ENCODE measurements around the gene LINGO3. TPM values are rescaled to one million over a fixed set of nuclear protein-coding genes. Genes with fewer than 3 reads are reported as not detected.

Gene LINGO3
- total RNA-seq, 2 experiments from 2014 or later: not detected

- Mint-ChIP-seq H3K4me3 (peak overlapping the region; percentile 89), H3K9me3 (no peaks in the 10 kb centered on the region), H3K36me3 (ENCODE audit: low read depth) (peaks cover 31% of the 10 kb centered on the region), H3K4me1 (ENCODE audit: low read depth) (peaks cover 38% of the 10 kb centered on the region), H3K27ac (peak overlapping the region; percentile 92), H3K27me3 (ENCODE audit: low read depth) (no peaks in the 10 kb centered on the region)
- CTCF ChIA-PET: no interaction called here
- DNase-seq: no peak
- intact Hi-C loops (cut with micrococcal nuclease): loop anchor here (1.0 kb wide), 6 partner anchors 11 to 218 kb away; partner anchors contain the start of genes AP3D1, IZUMO4, LSM7 and MKNK2
These were observed 39.1 kb downstream of the LINGO3 start for GRCh38 chr19:2268861-2269243.

- Mint-ChIP-seq H3K4me3 (peak overlapping the region; percentile 89), H3K27me3 (ENCODE audit: low read depth) (no peaks in the 10 kb centered on the region), H3K27ac (peak overlapping the region; percentile 92), H3K9me3 (no peaks in the 10 kb centered on the region), H3K36me3 (ENCODE audit: low read depth) (peaks cover 27% of the 10 kb centered on the region), H3K4me1 (ENCODE audit: low read depth) (peaks cover 34% of the 10 kb centered on the region)
- CTCF ChIA-PET: no interaction called here
- intact Hi-C loops (cut with micrococcal nuclease): no loop called here
- no peak for DNase-seq
These were observed 39.5 kb downstream of the LINGO3 start for GRCh38 chr19:2268480-2268830.

GRCh38 chr19:2266183-2266993 is 41.6 kb downstream of the LINGO3 start:
- Mint-ChIP-seq H3K36me3 (ENCODE audit: low read depth) (peaks cover 15% of the 10 kb centered on the region), H3K9me3 (no peaks in the 10 kb centered on the region), H3K4me1 (ENCODE audit: low read depth) (peaks cover 20% of the 10 kb centered on the region), H3K27me3 (ENCODE audit: low read depth) (no peaks in the 10 kb centered on the region), H3K27ac (peak overlapping the region; percentile 16), H3K4me3 (peak overlapping the region; percentile 8)
- DNase-seq: peak; percentile 72
- intact Hi-C loops (cut with micrococcal nuclease): no loop called here
- CTCF ChIA-PET: no interaction called here

GRCh38 chr19:2261438-2262172 is 46.3 kb downstream of the LINGO3 start:
- H3K36me3 Mint-ChIP-seq (ENCODE audit: low read depth): no peaks in the 10 kb centered on the region
- H3K4me3 Mint-ChIP-seq: no peak overlapping the region
- H3K27me3 Mint-ChIP-seq (ENCODE audit: low read depth): no peaks in the 10 kb centered on the region
- no peak overlapping the region for H3K27ac Mint-ChIP-seq
- peaks cover 29% of the 10 kb centered on the region for H3K4me1 Mint-ChIP-seq (ENCODE audit: low read depth)
- no peaks in the 10 kb centered on the region for H3K9me3 Mint-ChIP-seq
- intact Hi-C loops (cut with micrococcal nuclease): loop anchor here (1.0 kb wide), 1 partner anchor 105 kb away; no protein-coding TSS in a partner anchor
- CTCF ChIA-PET: interaction anchor here (0.6 to 1.6 kb wide), 8 partner anchors 8 to 601 kb away, joined by 3 to 7 read pairs (median 3); no protein-coding TSS in a partner anchor
- peak; percentile 78 for DNase-seq

GRCh38 chr19:2260341-2260805 is 47.6 kb downstream of the LINGO3 start:
- CTCF ChIA-PET: interaction anchor here (0.6 to 3.4 kb wide), 4 partner anchors 14 to 29 kb away, joined by 3 to 16 read pairs (median 9); no protein-coding TSS in a partner anchor
- H3K4me3 Mint-ChIP-seq: no peak overlapping the region
- intact Hi-C loops (cut with micrococcal nuclease): no loop called here

GRCh38 chr19:2259336-2259735 is 48.6 kb downstream of the LINGO3 start:
- no peaks in the 10 kb centered on the region for H3K36me3 Mint-ChIP-seq (ENCODE audit: low read depth)
- H3K27ac Mint-ChIP-seq: peak overlapping the region; percentile 8
- no peak for DNase-seq
- H3K27me3 Mint-ChIP-seq (ENCODE audit: low read depth): no peaks in the 10 kb centered on the region
- H3K4me1 Mint-ChIP-seq (ENCODE audit: low read depth): peaks cover 26% of the 10 kb centered on the region
- intact Hi-C loops (cut with micrococcal nuclease): no loop called here
- CTCF ChIA-PET: interaction anchor here (0.6 to 3.4 kb wide), 7 partner anchors 15 to 178 kb away, joined by 3 to 16 read pairs (median 3); no protein-coding TSS in a partner anchor
- H3K4me3 Mint-ChIP-seq: no peak overlapping the region
- H3K9me3 Mint-ChIP-seq: no peaks in the 10 kb centered on the region

More at GRCh38 chr19:2260341-2260805, 47.6 kb downstream of the LINGO3 start:
- no peaks in the 10 kb centered on the region for H3K36me3 Mint-ChIP-seq (ENCODE audit: low read depth)
- DNase-seq: no peak
- H3K27me3 Mint-ChIP-seq (ENCODE audit: low read depth): no peaks in the 10 kb centered on the region
- H3K27ac Mint-ChIP-seq: no peak overlapping the region
- H3K9me3 Mint-ChIP-seq: no peaks in the 10 kb centered on the region
- H3K4me1 Mint-ChIP-seq (ENCODE audit: low read depth): peaks cover 26% of the 10 kb centered on the region

Other genes starting within 250 kb of the LINGO3 start
- 10 to 100 TPM; 43.7 to 44.1 TPM for gene MOB3A, start 211.8 kb downstream of the LINGO3 start, total RNA-seq
- gene IZUMO4, start 211.2 kb downstream of the LINGO3 start, total RNA-seq: 10 to 100 TPM; 13.1 to 14.2 TPM
- 10 to 100 TPM; 60.5 to 64.2 TPM for gene AP3D1, start 156.6 kb downstream of the LINGO3 start, total RNA-seq
- 10 to 100 TPM; 48.7 to 55.0 TPM for gene DOT1L, start 144.2 kb downstream of the LINGO3 start, total RNA-seq
- gene PLEKHJ1, start 71.8 kb downstream of the LINGO3 start, total RNA-seq: 10 to 100 TPM; 56.9 to 60.6 TPM
- gene SF3A2, start 71.3 kb downstream of the LINGO3 start, total RNA-seq: 100 to 1,000 TPM; 154 to 158 TPM
- 1 to 10 TPM; 2.6 to 4.0 TPM for gene AMH, start 58.8 kb downstream of the LINGO3 start, total RNA-seq
- gene JSRP1, start 51.7 kb downstream of the LINGO3 start, total RNA-seq: under 1 TPM; 0.55 to 0.81 TPM
- gene PEAK3, start 26.0 kb downstream of the LINGO3 start, total RNA-seq: not detected
- 100 to 1,000 TPM; 162 to 164 TPM for gene LSM7, start 20.4 kb upstream of the LINGO3 start, total RNA-seq
- gene SPPL2B, start 20.5 kb upstream of the LINGO3 start, total RNA-seq: 10 to 100 TPM; 56.8 to 59.6 TPM
- gene TMPRSS9, start 52.1 kb upstream of the LINGO3 start, total RNA-seq: not detected
- gene TIMM13, start 119.4 kb upstream of the LINGO3 start, total RNA-seq: 10 to 100 TPM; 67.3 to 70.8 TPM
- gene LMNB2, start 148.8 kb upstream of the LINGO3 start, total RNA-seq: 100 to 1,000 TPM in 1 of 2 experiments, 10 to 100 TPM in 1; 97.7 to 101 TPM
- gene GADD45B, start 168.0 kb upstream of the LINGO3 start, total RNA-seq: 100 to 1,000 TPM; 107 to 112 TPM